Cardiac fibroblast (primary cell): ENCODE measurements around the gene STPG2.
A peak's percentile ranks its signal among the peaks of the same experiment; 100 is the strongest.

Experiments
- DNase-seq, 2 donors: peaks; one replicate each; pipeline versions ENCODE4 v3.0.0 to v3.0.0-alpha.2; 2010; ENCODE audit warnings: low read depth in 2 of 2
- H3K4me3 ChIP-seq, 2 donors: replicated peaks in 1 of 2; 1 replicate in 1 of 2; 2 replicates in 1 of 2; pipeline ENCODE4 v1.5.1; 2011; ENCODE audit warnings: low read depth in 2 of 2, low read length in 2 of 2, mild to moderate bottlenecking in 2 of 2, moderate library complexity in 1 of 2
- CTCF ChIP-seq: IDR thresholded peaks from one replicate; pipeline ENCODE4 v1.5.1; 2011; ENCODE audit warnings: low read depth, mild to moderate bottlenecking, low read length, inconsistent platforms

STPG2 gene

GRCh38 chr4:98166731-98167041 is 23.4 kb upstream of the STPG2 start:
- DNase-seq = no peak
- no peak for TF ChIP-seq CTCF

GRCh38 chr4:98166025-98166730 is 22.9 kb upstream of the STPG2 start:
- no peak for TF ChIP-seq CTCF
- no peak overlapping the region for H3K4me3 ChIP-seq
- DNase-seq = peak in 1 of 2 donors; percentile 16

More at GRCh38 chr4:98166731-98167041, 23.4 kb upstream of the STPG2 start:
- H3K4me3 ChIP-seq = no peak overlapping the region

GRCh38 chr4:98162696-98163095 is 19.4 kb upstream of the STPG2 start:
- no peak overlapping the region for H3K4me3 ChIP-seq
- no peak for DNase-seq
- no peak for TF ChIP-seq CTCF

GRCh38 chr4:98151145-98151924 is 8.1 kb upstream of the STPG2 start:
- no peak overlapping the region for H3K4me3 ChIP-seq
- TF ChIP-seq CTCF = no peak
- DNase-seq = no peak

GRCh38 chr4:98150092-98150761 is 7.0 kb upstream of the STPG2 start:
- DNase-seq = peak; percentile 37 to 39
- TF ChIP-seq CTCF = no peak
- no peak overlapping the region for H3K4me3 ChIP-seq

GRCh38 chr4:98148856-98149255 is 5.6 kb upstream of the STPG2 start:
- no peak overlapping the region for H3K4me3 ChIP-seq
- TF ChIP-seq CTCF = no peak
- DNase-seq = no peak
